Tibial nerve (tissue), 4 donors: ENCODE data around the gene CMSS1.

Experiments used
- EP300 ChIP-seq, 2 donors: sonication (generic); formaldehyde crosslinking; IDR thresholded peaks; one replicate each; pipeline ENCODE4 v1.6.1; 2017; ENCODE audit warnings: antibody characterized with exemption in 2 of 2, mild to moderate bottlenecking in 1 of 2
- TF ChIP-seq, protein P1 (sequence below), 5 experiments: fragments of 200-600 bp in 3 of 5; fragments of 450-650 bp in 2 of 5; sonication (generic) in 3 of 5; IDR thresholded peaks; one replicate each; pipeline ENCODE4 v1.5.1; 2016 to 2019; ENCODE audit warnings: antibody characterized with exemption in 5 of 5, mild to moderate bottlenecking in 3 of 5, moderate library complexity in 2 of 5

- TF ChIP-seq, protein P1, sequence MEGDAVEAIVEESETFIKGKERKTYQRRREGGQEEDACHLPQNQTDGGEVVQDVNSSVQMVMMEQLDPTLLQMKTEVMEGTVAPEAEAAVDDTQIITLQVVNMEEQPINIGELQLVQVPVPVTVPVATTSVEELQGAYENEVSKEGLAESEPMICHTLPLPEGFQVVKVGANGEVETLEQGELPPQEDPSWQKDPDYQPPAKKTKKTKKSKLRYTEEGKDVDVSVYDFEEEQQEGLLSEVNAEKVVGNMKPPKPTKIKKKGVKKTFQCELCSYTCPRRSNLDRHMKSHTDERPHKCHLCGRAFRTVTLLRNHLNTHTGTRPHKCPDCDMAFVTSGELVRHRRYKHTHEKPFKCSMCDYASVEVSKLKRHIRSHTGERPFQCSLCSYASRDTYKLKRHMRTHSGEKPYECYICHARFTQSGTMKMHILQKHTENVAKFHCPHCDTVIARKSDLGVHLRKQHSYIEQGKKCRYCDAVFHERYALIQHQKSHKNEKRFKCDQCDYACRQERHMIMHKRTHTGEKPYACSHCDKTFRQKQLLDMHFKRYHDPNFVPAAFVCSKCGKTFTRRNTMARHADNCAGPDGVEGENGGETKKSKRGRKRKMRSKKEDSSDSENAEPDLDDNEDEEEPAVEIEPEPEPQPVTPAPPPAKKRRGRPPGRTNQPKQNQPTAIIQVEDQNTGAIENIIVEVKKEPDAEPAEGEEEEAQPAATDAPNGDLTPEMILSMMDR (IDR thresholded peaks at IDR 0.05): no peak
- peak in 1 of 2 donors; percentile 71 for TF ChIP-seq EP300 (IDR thresholded peaks at IDR 0.05)
Observed at GRCh38 chr3:100045696-100046095, 228.0 kb downstream of the CMSS1 start.
